Measurements from ENCODE around the gene KRTAP3-2. TPM values are rescaled to one million over a fixed set of nuclear protein-coding genes. Genes with fewer than 3 reads are reported as not detected.

The KRTAP3-2 gene
- total and polyA plus RNA-seq, 4 donors, result 0.94 TPM; not detected in 3

- ATAC-seq (ENCODE audit: insufficient read depth, low FRiP score), result no peak
- TF ChIP-seq, protein P1, sequence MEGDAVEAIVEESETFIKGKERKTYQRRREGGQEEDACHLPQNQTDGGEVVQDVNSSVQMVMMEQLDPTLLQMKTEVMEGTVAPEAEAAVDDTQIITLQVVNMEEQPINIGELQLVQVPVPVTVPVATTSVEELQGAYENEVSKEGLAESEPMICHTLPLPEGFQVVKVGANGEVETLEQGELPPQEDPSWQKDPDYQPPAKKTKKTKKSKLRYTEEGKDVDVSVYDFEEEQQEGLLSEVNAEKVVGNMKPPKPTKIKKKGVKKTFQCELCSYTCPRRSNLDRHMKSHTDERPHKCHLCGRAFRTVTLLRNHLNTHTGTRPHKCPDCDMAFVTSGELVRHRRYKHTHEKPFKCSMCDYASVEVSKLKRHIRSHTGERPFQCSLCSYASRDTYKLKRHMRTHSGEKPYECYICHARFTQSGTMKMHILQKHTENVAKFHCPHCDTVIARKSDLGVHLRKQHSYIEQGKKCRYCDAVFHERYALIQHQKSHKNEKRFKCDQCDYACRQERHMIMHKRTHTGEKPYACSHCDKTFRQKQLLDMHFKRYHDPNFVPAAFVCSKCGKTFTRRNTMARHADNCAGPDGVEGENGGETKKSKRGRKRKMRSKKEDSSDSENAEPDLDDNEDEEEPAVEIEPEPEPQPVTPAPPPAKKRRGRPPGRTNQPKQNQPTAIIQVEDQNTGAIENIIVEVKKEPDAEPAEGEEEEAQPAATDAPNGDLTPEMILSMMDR (IDR thresholded peaks at IDR 0.05; ENCODE audit: control extremely low read depth, extremely low read depth), result no peak
Measured at GRCh38 chr17:41003926-41004325, 4.2 kb upstream of the KRTAP3-2 start.

GRCh38 chr17:41002814-41003213 lies 3.1 kb upstream of the KRTAP3-2 start:
- Histone ChIP-seq H3K27ac (ENCODE audit: low read depth in 1 of 2, low read length in 1 of 2) (no peak overlapping the region), H3K9me3 (ENCODE audit: control insufficient read depth in 4 of 4, insufficient read depth in 3 of 4, low read length in 3 of 4) (no peaks in the 10 kb centered on the region), H3K4me1 (ENCODE audit: control insufficient read depth in 5 of 5, insufficient read depth in 5 of 5, low read length in 5 of 5) (no peaks in the 10 kb centered on the region), H3K36me3 (ENCODE audit: control insufficient read depth in 4 of 4, insufficient read depth in 4 of 4, low read length in 4 of 4) (no peaks in the 10 kb centered on the region), H3K4me3 (no peak overlapping the region), H3K9ac (ENCODE audit: insufficient read depth in 1 of 2, low read length in 2 of 2) (no peak overlapping the region), H3K27me3 (ENCODE audit: control insufficient read depth in 3 of 3, insufficient read depth in 3 of 3, low read length in 2 of 3) (peaks cover 0 to 2% (median 0%) of the 10 kb centered on the region in 3 donors)
- WGBS, 2 donors, result 52 to 69% methylated on average over 5 of the region's 5 CpGs
- TF ChIP-seq, protein P1 (IDR thresholded peaks at IDR 0.05; ENCODE audit: control extremely low read depth, extremely low read depth), result no peak
- DNase-seq (no peak), ATAC-seq (ENCODE audit: insufficient read depth, low FRiP score) (no peak)

More at GRCh38 chr17:41003926-41004325, 4.2 kb upstream of the KRTAP3-2 start:
- Histone ChIP-seq H3K4me3 (no peak overlapping the region), H3K27ac (ENCODE audit: low read depth in 1 of 2, low read length in 1 of 2) (no peak overlapping the region), H3K27me3 (ENCODE audit: control insufficient read depth in 3 of 3, insufficient read depth in 3 of 3, low read length in 2 of 3) (no peaks in the 10 kb centered on the region), H3K9me3 (ENCODE audit: control insufficient read depth in 4 of 4, insufficient read depth in 3 of 4, low read length in 3 of 4) (no peaks in the 10 kb centered on the region), H3K4me1 (ENCODE audit: control insufficient read depth in 5 of 5, insufficient read depth in 5 of 5, low read length in 5 of 5) (no peaks in the 10 kb centered on the region), H3K9ac (ENCODE audit: insufficient read depth in 1 of 2, low read length in 2 of 2) (no peak overlapping the region), H3K36me3 (ENCODE audit: control insufficient read depth in 4 of 4, insufficient read depth in 4 of 4, low read length in 4 of 4) (no peaks in the 10 kb centered on the region)
- no peak for DNase-seq
- 71 to 83% methylated on average over 4 of the region's 4 CpGs for WGBS, 2 donors

- ATAC-seq (ENCODE audit: insufficient read depth, low FRiP score), result no peak
- 83 to 88% methylated on average over 4 of the region's 4 CpGs for WGBS, 2 donors
- Histone ChIP-seq H3K9ac (ENCODE audit: insufficient read depth in 1 of 2, low read length in 2 of 2) (no peak overlapping the region), H3K36me3 (ENCODE audit: control insufficient read depth in 4 of 4, insufficient read depth in 4 of 4, low read length in 4 of 4) (no peaks in the 10 kb centered on the region), H3K9me3 (ENCODE audit: control insufficient read depth in 4 of 4, insufficient read depth in 3 of 4, low read length in 3 of 4) (no peaks in the 10 kb centered on the region), H3K27me3 (ENCODE audit: control insufficient read depth in 3 of 3, insufficient read depth in 3 of 3, low read length in 2 of 3) (peaks cover 0 to 2% (median 0%) of the 10 kb centered on the region in 3 donors), H3K27ac (ENCODE audit: low read depth in 1 of 2, low read length in 1 of 2) (no peak overlapping the region), H3K4me1 (ENCODE audit: control insufficient read depth in 5 of 5, insufficient read depth in 5 of 5, low read length in 5 of 5) (no peaks in the 10 kb centered on the region), H3K4me3 (no peak overlapping the region)
- TF ChIP-seq, protein P1 (IDR thresholded peaks at IDR 0.05; ENCODE audit: control extremely low read depth, extremely low read depth), result no peak
- DNase-seq, result no peak
Measured at GRCh38 chr17:41001795-41002194, 2.1 kb upstream of the KRTAP3-2 start.

DNA sequence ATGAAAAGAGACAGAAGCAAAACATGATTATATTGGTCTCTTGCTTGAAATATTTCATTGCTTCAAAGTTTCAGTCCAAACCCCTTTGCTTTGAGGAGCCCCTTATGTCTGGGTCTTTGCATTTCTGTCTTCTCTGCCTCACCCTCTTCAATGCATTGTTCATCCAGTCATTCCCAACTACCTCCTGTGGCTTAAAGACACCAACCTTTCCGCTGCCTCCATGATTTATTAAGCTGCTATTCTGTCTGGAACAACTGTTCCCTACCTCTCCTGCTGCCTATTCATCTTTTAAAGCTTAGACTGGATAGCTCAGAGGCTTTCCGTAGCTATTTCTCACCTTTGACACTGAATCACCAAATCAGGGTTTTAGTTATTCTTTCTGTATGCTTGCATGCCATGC lies 2.3 kb downstream of the KRTAP3-2 start:
- DNase-seq (no peak), ATAC-seq (ENCODE audit: insufficient read depth, low FRiP score) (no peak)
- Histone ChIP-seq H3K4me3 (no peak overlapping the region), H3K27ac (ENCODE audit: low read depth in 1 of 2, low read length in 1 of 2) (no peak overlapping the region), H3K36me3 (ENCODE audit: control insufficient read depth in 4 of 4, insufficient read depth in 4 of 4, low read length in 4 of 4) (no peaks in the 10 kb centered on the region), H3K4me1 (ENCODE audit: control insufficient read depth in 5 of 5, insufficient read depth in 5 of 5, low read length in 5 of 5) (no peaks in the 10 kb centered on the region), H3K9me3 (ENCODE audit: control insufficient read depth in 4 of 4, insufficient read depth in 3 of 4, low read length in 3 of 4) (no peaks in the 10 kb centered on the region), H3K9ac (ENCODE audit: insufficient read depth in 1 of 2, low read length in 2 of 2) (no peak overlapping the region), H3K27me3 (ENCODE audit: control insufficient read depth in 3 of 3, insufficient read depth in 3 of 3, low read length in 2 of 3) (peaks cover 0 to 2% (median 2%) of the 10 kb centered on the region in 3 donors)
- TF ChIP-seq, protein P1 (IDR thresholded peaks at IDR 0.05; ENCODE audit: control extremely low read depth, extremely low read depth), result no peak
- WGBS, 2 donors, result 64 to 85% methylated on average over 2 of the region's 2 CpGs
